ENCODE measurements around the gene KCNMA1. TPM values are rescaled to one million over a fixed set of nuclear protein-coding genes. Genes with fewer than 3 reads are reported as not detected.

KCNMA1 gene
- total RNA-seq, 1 experiment from 2014 or later: 0.49 TPM

GRCh38 chr10:76995023-76995422, 642.6 kb downstream of the KCNMA1 start:
- TF ChIP-seq CBX3 (IDR thresholded peaks at IDR 0.05; ENCODE audit: low read depth) (no peak), ELF1 (IDR thresholded peaks at IDR 0.05; ENCODE audit: borderline replicate concordance, low read depth) (no peak), JUND (IDR thresholded peaks at IDR 0.05) (no peak), YY1 (IDR thresholded peaks at IDR 0.05; ENCODE audit: extremely low read depth, insufficient replicate concordance, low read depth, low read length) (no peak), ZNF274 (IDR thresholded peaks at IDR 0.05; ENCODE audit: low read depth, low read length) (no peak), TCF7L2 (IDR thresholded peaks at IDR 0.05; ENCODE audit: borderline replicate concordance, extremely low read depth, insufficient read depth, insufficient read length) (no peak), EZH2 (IDR thresholded peaks at IDR 0.05) (no peak), POLR2AphosphoS5 (IDR thresholded peaks at IDR 0.05; ENCODE audit: low read depth, low read length) (no peak), REST (IDR thresholded peaks at IDR 0.05; ENCODE audit: low read depth) (no peak), SP1 (IDR thresholded peaks at IDR 0.05; ENCODE audit: low read depth) (no peak), EGR1 (IDR thresholded peaks at IDR 0.05; ENCODE audit: low read depth) (no peak), RAD21 (IDR thresholded peaks at IDR 0.05; ENCODE audit: low read depth) (no peak)
- DNase-seq (ENCODE audit: low read depth, low spot score) (no peak), ATAC-seq (no peak)
- no peaks in the 10 kb centered on the region for H3K9me3 ChIP-seq (ENCODE audit: control insufficient read depth in 1 of 2, insufficient read depth in 1 of 2, low read depth in 1 of 2, low read length in 2 of 2)
- CTCF ChIA-PET: no interaction called here
- no peak overlapping the region for H3K9ac ChIP-seq (ENCODE audit: low read length)
- H3K79me2 ChIP-seq (ENCODE audit: insufficient read depth, low read length): no peaks in the 10 kb centered on the region
- no peaks in the 10 kb centered on the region for H3K4me1 ChIP-seq (ENCODE audit: control insufficient read depth in 1 of 2, insufficient read depth in 2 of 2, low read length in 2 of 2)
- no peak overlapping the region for H3K4me3 ChIP-seq (replicated peaks in 1 of 2; ENCODE audit: low read depth in 1 of 2, low read length in 2 of 2)
- peaks cover 59% of the 10 kb centered on the region for H3K27me3 ChIP-seq (ENCODE audit: insufficient read depth, low read length)
- RAD21 ChIA-PET (ENCODE audit: low non-redundant PET in 1 of 2, low total read pairs in 2 of 2, uncharacterized antibody in 2 of 2, unreplicated experiment in 2 of 2): no interaction called here
- no peaks in the 10 kb centered on the region for H3K36me3 ChIP-seq (ENCODE audit: control insufficient read depth in 1 of 2, insufficient read depth in 2 of 2, low read length in 2 of 2)
- intact Hi-C loops (cut with micrococcal nuclease): no loop called here
- H4K20me1 ChIP-seq (ENCODE audit: insufficient read depth): no peaks in the 10 kb centered on the region
- BruUV-seq (replicated peaks): no TSS peak
- H3K9me2 ChIP-seq (ENCODE audit: insufficient read depth): no peaks in the 10 kb centered on the region
- POLR2A ChIA-PET: no interaction called here
- no peak overlapping the region for H3K27ac ChIP-seq (ENCODE audit: low read depth, low read length)
- H2AFZ ChIP-seq (ENCODE audit: low read depth, low read length, poor library complexity, severe bottlenecking): no peak overlapping the region
- H3K4me2 ChIP-seq (ENCODE audit: low read length): no peak overlapping the region

All from HCT116 (cell line).